Fibroblast of mammary gland (primary cell): ENCODE data around the gene B4GALNT4.
"Not testable (repeated sequence)": the region's sequence is repeated elsewhere in the genome, so short reads cannot be mapped to it uniquely, and the experiment has no call there.

ENCODE experiments used
- DNase-seq: peaks from one replicate; pipeline ENCODE4 v3.0.0-alpha.2; 2010; ENCODE audit warnings: low read depth
- H3K4me3 ChIP-seq: 2 replicates; pipeline ENCODE4 v1.5.1; 2011; ENCODE audit warnings: low read depth, mild to moderate bottlenecking, low read length, moderate library complexity; ENCODE audit not compliant: control insufficient read depth
- CTCF ChIP-seq: conservative IDR thresholded peaks from 2 replicates; pipeline ENCODE4 v1.5.1; 2011; ENCODE audit warnings: low read depth, low read length, inconsistent platforms; ENCODE audit not compliant: control insufficient read depth, insufficient read depth

The B4GALNT4 gene

GRCh38 chr11:419248-420005 lies 50.1 kb downstream of the B4GALNT4 start:
- TF ChIP-seq CTCF: no peak
- no peak overlapping the region for H3K4me3 ChIP-seq
- DNase-seq: no peak

- no peak for TF ChIP-seq CTCF
- no peak for DNase-seq
- no peak overlapping the region for H3K4me3 ChIP-seq
These were observed 51.0 kb downstream of the B4GALNT4 start for GRCh38 chr11:420054-420910.

- DNase-seq: no peak
- TF ChIP-seq CTCF: no peak
- no peak overlapping the region for H3K4me3 ChIP-seq
These were observed 51.6 kb downstream of the B4GALNT4 start for GRCh38 chr11:420911-421321.

GRCh38 chr11:422249-422656 lies 53.0 kb downstream of the B4GALNT4 start:
- no peak overlapping the region for H3K4me3 ChIP-seq
- DNase-seq: no peak
- TF ChIP-seq CTCF: no peak

GRCh38 chr11:424232-424631 lies 54.9 kb downstream of the B4GALNT4 start:
- DNase-seq: no peak
- no peak overlapping the region for H3K4me3 ChIP-seq
- TF ChIP-seq CTCF: no peak

GRCh38 chr11:424766-425165 lies 55.5 kb downstream of the B4GALNT4 start:
- H3K4me3 ChIP-seq, DNase-seq: not testable (repeated sequence)

- TF ChIP-seq CTCF: no peak
- H3K4me3 ChIP-seq: no peak overlapping the region
- no peak for DNase-seq
These were observed 56.0 kb downstream of the B4GALNT4 start for GRCh38 chr11:425301-425700.
